ENCODE measurements around the gene TSC1.
"Not testable (repeated sequence)": the region's sequence is repeated elsewhere in the genome, so short reads cannot be mapped to it uniquely, and the experiment has no call there.

TSC1 gene

DNA sequence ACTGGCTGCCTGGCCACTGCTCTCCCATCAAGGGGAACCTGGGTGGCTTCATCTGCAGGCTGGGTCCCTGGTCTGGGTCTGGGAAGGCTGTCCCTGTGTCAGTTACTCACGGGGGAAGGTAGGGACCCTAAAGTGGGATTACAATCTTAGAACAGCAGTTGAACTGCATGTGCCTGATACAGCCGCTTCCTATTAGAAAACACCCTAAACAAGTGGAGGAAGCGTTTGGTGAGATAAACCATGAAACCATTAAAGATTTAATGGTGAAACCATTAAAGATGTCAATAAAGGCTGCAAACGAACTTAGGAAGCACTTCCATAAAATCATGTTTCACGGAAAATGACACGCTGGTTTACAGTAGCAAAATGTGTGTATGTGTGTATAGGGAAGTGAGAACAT, 31.5 kb upstream of the TSC1 start:
- DNase-seq = peak; percentile 55

DNA sequence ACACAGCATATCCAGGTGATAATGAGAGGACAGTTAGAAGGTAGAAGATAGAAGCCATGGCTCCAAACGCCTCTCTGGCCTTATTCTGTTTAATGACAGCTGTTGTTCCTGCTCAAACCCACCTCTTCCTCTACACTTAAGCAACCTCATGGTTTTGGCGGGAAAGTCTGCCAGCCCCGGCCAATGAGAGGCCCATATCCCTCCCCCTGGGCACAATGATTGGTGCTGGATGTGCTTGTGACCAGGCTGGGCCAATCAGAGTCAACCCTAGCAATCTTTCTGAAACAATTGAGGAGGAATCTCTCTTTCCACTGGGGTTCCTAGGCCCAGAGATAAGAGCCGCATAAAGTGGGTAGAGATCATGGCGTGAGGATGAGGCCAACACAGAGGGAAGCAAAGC, 29.3 kb upstream of the TSC1 start:
- peak; percentile 59 for DNase-seq

GRCh38 chr9:132973166-132973565, 28.8 kb upstream of the TSC1 start:
- no peak for DNase-seq

DNA sequence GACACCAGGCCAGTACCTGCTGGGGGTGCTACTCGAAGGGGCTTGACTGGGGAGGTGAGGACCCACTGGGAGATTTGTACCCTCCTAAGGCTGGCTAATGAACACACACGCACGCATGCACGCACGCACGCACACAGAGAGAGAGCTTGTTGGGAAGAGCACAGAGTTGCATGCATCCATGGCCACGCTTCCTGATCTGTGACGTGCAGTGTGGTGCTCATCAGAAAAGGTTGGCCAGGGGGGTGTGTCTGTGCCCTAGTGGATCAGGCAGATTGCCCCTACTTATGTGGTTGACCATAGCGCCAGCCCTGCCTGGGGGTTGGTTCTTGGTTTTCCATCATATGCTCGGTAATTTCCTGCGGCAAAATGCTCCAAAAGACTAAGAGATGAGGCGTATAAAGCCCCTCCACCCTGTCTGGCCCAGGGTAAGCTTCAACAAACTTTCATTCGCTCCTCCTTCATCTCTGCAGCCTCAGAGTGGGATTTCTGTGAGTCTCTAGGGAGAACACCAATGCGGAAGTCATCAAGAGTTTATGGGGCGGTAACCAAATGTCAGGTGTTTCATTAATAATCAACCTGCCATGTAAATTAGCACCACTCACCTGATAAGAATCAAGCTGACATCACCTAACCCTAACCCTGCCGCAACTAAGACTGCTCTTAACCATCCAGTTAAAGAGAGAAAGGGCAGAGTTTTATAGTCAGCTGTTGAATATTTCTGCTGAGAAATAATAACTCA, 26.1 kb upstream of the TSC1 start:
- DNase-seq = no peak

GRCh38 chr9:132969783-132970182, 25.4 kb upstream of the TSC1 start:
- DNase-seq = no peak

GRCh38 chr9:132967908-132968307, 23.5 kb upstream of the TSC1 start:
- not testable (repeated sequence) for DNase-seq

GRCh38 chr9:132965478-132965877, 21.1 kb upstream of the TSC1 start:
- no peak for DNase-seq

- DNase-seq = no peak
These were observed 16.6 kb upstream of the TSC1 start for GRCh38 chr9:132961002-132961401.

- DNase-seq = no peak
These were observed 13.4 kb upstream of the TSC1 start for GRCh38 chr9:132957805-132958204.

DNA sequence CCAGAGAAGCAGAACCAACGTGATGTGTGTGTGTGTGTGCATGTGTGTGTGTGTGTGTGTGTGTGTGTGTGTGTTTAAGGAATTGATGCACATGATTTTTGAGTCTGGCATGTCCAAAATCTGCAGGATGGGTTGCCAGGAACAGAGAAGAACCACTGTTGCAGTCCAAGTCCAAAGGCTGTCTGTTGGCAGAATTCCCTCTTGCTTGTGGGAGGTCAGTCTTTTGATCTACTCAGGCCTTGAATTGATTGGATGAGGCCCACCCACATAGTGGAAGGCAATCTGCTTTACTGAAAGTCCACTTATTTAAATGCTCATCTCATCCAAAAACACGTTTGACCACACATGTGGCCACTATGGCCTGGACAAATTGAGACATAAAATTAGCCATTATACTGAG, 11.4 kb upstream of the TSC1 start:
- no peak for DNase-seq

- no peak for DNase-seq
These were observed 10.7 kb upstream of the TSC1 start for GRCh38 chr9:132955123-132955522.

GRCh38 chr9:132949709-132950108, 5.3 kb upstream of the TSC1 start:
- DNase-seq = no peak

GRCh38 chr9:132948482-132949050, 4.2 kb upstream of the TSC1 start:
- no peak for DNase-seq

- no peak for DNase-seq
These were observed 3.3 kb upstream of the TSC1 start for GRCh38 chr9:132947756-132948155.

- no peak for DNase-seq
These were observed 2.3 kb upstream of the TSC1 start for GRCh38 chr9:132946631-132947295.

DNA sequence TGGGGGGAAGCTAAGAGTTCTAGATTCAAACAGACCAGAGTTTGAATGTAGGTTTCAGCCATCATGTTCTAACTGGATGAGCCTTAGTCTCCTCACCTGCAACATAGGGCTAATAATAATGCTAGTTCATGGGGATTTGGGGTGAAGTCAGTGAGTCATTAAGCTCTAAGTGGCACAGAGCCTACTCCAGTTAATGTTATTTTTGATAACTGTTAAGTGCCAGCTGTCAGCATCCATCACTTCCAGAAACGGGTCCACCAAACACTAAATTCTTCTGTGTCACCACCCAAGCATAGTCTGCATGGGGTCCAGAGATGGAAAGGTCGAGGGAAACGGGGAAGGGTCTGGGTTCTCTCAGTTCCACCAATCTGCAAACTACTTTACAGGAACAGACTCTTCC, 1.8 kb upstream of the TSC1 start:
- no peak for DNase-seq

DNA sequence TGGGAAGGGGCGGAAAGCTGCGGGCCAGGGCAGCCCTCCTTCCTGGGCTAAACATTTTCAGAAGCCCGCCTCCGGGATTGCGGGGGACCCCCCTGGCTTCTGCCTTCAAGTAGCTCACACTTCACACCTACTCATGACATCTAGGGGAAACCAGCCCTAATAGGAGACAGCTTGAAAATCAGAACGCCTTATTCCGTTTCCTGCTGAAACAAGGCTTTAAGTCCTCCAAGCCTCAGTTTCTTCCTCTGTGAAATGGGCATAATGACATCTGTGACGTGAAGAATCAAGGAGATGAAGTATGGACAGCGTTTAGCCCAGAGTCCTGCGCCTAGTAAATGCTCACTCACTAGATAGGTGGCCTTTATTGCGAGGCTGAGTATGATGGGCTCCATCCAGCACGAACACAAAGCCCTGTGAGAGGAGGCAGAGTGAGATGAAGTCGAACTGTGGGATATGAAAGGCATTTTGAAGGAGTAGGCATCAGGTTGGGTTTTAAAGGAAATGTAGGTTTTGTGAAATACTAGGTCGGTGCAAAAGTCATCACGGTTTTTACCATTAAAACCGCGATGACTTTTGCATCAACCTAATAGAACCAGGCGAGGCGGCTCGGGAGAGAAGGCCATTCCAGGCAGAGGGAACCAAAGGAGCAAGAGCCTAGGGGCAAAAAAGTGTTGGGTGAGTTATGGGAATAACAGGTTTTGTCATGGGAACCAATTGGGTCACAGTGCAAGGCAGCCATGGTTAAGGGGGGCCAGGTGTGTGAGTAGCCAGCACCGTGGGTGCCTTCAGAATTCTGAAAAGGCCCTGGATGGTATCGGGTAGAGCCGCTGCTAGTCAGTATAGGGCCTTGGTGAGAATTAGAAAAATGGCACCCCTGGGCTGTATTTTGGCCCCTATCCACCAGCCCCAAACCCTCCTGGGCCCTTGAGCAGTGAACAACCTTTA, 1.0 kb upstream of the TSC1 start:
- DNase-seq = no peak

DNA sequence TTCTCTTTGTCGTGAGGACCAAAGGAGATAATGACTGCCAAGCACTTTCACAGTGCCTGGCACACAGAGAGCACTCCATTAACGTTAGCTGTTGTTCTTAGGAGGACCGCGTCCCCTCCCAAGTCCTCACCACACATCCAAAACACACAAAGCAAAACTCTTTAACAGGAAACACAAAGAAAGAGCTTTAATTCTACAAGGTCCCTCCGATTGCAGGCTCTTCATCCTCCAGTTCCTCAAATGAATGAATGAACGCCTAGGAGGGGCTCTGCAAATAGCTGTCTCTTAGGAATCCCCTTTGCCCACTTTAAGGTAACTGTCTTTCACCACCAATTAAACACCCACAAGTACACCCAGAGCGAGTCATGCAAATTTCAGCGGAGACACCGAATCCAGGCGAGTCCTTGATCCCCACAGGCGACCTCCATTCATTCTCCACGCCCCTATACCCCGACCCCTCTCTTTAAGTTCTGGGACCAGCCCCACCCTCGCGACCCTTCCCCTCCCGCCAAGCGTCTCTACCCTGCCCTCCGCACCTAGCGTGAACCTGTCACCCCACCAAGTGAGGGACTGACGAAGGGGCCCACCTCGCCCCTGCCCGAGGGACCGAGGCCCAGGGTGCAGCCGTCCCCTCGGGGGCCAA, 644 bp downstream of the TSC1 start:
- DNase-seq = no peak

DNA sequence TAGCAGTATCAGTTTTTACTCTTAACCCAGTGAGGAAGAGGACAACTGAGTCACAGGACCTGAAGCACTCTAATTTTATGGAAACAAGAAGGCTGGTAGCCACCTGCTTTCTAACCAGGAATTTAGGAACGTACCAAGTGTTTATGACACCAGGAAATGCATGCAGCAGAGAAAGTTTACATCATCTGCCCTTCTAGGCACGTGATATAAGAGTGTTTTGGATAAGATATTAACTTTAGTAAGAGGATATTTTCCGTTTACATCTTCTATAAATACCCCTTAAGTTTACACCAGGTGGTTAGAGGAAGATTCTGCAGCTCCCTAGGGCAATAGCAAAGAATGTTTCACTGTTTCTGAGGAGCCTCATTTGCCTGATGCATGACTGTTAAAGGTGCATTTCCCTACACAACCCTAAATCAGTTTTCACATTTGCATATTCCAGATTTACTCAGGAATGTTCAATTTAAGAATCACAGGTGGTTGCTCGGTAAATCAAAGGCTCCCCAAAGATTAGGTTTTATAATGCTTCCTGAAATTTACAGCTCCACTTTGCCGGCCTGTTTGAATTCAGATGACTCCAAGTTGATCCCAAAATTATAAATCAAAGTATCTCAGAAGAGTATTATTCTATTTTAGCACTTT, 1.8 kb downstream of the TSC1 start:
- DNase-seq = no peak

DNA sequence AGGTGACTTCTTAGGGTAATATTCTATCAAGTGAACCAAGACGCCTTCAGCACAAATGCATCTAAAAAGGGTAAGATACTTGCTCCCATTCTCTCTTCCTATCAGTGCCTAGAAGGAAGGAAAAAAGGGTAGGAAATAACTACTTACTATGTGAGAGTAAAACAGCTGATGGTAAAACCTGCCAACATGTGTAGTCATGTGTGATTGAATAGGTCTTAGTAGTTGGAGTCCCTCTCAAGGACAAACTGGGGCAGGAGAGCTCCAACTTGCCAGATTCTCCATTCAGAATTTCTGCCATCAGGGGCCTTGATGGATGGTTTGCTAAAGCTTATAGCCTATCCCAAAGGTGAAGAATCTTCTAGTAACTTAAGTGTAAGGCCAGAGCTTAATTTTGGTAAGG, 5.2 kb downstream of the TSC1 start:
- no peak for DNase-seq

DNA sequence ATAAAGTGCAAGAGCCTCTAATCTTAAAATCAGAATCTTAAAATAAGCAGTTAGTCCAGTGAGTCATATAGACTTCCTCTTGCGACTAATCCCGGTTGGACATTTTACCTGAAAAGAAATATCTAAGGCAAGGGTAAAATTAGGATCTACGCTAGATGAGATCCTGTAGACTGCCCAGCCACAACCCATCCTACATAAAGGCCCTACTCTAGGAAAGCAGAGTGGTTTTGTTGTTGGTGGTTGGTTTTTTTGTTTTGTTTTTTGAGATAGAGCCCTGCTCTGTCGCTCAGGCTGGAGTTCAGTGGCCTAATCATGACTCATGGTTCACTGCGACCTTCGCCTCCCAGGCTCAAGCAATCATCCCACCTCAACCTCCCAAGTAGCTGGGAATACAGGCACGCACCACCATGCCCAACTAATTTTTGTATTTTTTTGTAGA, 6.9 kb downstream of the TSC1 start:
- DNase-seq = no peak

GRCh38 chr9:132935026-132935425, 9.4 kb downstream of the TSC1 start:
- DNase-seq = no peak
